Lung (tissue), 12 donors: ENCODE data around the gene ELAPOR1. TPM values are rescaled to one million over a fixed set of nuclear protein-coding genes. Genes with fewer than 3 reads are reported as not detected.
"Not testable (repeated sequence)": the region's sequence is repeated elsewhere in the genome, so short reads cannot be mapped to it uniquely, and the experiment has no call there.

ENCODE experiments used
- ATAC-seq: fragments of 200-7000 bp; cut with Tn5 transposase; one replicate; pipeline ENCODE4 v1.9.1; 2020; ENCODE audit warnings: moderate number of reproducible peaks; ENCODE audit not compliant: insufficient read depth, low FRiP score
- DNase-seq, 3 donors: peaks; one replicate each; pipeline ENCODE4 v3.0.0-alpha.2; 2013 to 2017
- H3K27ac ChIP-seq, 2 donors: one replicate each; pipeline ENCODE4 v1.5.1; 2013; ENCODE audit warnings: mild to moderate bottlenecking in 2 of 2, moderate library complexity in 2 of 2, control low read depth in 1 of 2, inconsistent platforms in 1 of 2, low read depth in 1 of 2, low read length in 1 of 2
- H3K27me3 ChIP-seq, 3 donors: one replicate each; pipeline ENCODE4 v1.5.1; 2013; ENCODE audit warnings: low read length in 2 of 3; ENCODE audit not compliant: control insufficient read depth in 3 of 3, insufficient read depth in 3 of 3
- H3K36me3 ChIP-seq, 4 donors: one replicate each; pipeline ENCODE4 v1.5.1; 2013; ENCODE audit warnings: low read length in 4 of 4, mild to moderate bottlenecking in 1 of 4, moderate library complexity in 1 of 4; ENCODE audit not compliant: control insufficient read depth in 4 of 4, insufficient read depth in 4 of 4
- H3K4me1 ChIP-seq, 5 donors: one replicate each; pipeline ENCODE4 v1.5.1; 2013; ENCODE audit warnings: low read length in 5 of 5, mild to moderate bottlenecking in 2 of 5, moderate library complexity in 1 of 5; ENCODE audit not compliant: control insufficient read depth in 5 of 5, insufficient read depth in 5 of 5
- H3K4me3 ChIP-seq: one replicate; pipeline ENCODE4 v1.5.1; 2013; ENCODE audit warnings: mild to moderate bottlenecking, control low read depth, moderate library complexity
- H3K9ac ChIP-seq, 2 donors: one replicate each; pipeline ENCODE4 v1.5.1; 2013; ENCODE audit warnings: low read length in 2 of 2, control low read depth in 1 of 2; ENCODE audit not compliant: insufficient read depth in 1 of 2
- H3K9me3 ChIP-seq, 4 donors: one replicate each; pipeline ENCODE4 v1.5.1; 2013; ENCODE audit warnings: low read length in 3 of 4, mild to moderate bottlenecking in 1 of 4, moderate library complexity in 1 of 4; ENCODE audit not compliant: control insufficient read depth in 4 of 4, insufficient read depth in 3 of 4
- WGBS, 2 donors: extraction: QIAGEN DNeasy Blood & Tissue Kit; methylation state at CpG; one replicate each; pipeline ENCODE4 v1.1.7; 2013; 5-methylcytosine and 5-hydroxymethylcytosine counted together
- polyA plus RNA-seq, 2 donors: library from polyadenylated mRNA; stranded (reverse); fragments of 200-250 nt; gene quantifications; one replicate each; pipeline ENCODE4 v1.2.1, GENCODE V29; 2013
- total RNA-seq, 2 donors: library from RNA; depleted of rRNA in 1 of 2; stranded (reverse); fragments of >200 nt in 1 of 2; gene quantifications; one replicate each; pipeline ENCODE4 v1.2.1, GENCODE V29; 2014 to 2021
- TF ChIP-seq, protein P1 (sequence below): IDR thresholded peaks from 2 replicates; pipeline ENCODE4 v1.5.1; 2012; ENCODE audit warnings: mild to moderate bottlenecking; ENCODE audit errors: control extremely low read depth, extremely low read depth
- donor health status: control.
- donor health status: control.
- donor health status: Bipolar disorder and iron deficiency.
- donor health status: healthy.
- donor health status: DM: yes; HTN: yes; CAD: no.

Gene ELAPOR1
- total and polyA plus RNA-seq, 4 donors: 3.3 to 25.0 (median 8.0) TPM

DNA sequence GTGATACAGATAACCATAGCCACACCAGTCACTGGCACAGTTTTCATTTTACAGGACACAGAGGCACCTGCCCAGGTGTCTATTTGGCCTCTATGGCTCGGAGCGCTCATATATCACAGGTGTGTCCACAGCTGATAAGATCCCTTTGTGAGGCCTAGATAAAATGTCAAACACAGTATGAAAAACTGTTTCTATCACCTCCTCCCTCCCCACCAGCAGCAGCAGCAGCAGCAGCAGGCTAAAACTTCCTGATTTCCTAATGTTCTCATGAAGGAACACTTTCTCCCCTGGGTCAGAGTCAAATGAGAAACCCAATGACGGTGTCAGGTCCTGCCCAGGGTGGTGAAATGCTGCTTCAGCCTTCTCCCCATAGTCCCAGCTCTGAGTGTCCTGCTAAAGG, 24.4 kb downstream of the ELAPOR1 start:
- TF ChIP-seq, protein P1, sequence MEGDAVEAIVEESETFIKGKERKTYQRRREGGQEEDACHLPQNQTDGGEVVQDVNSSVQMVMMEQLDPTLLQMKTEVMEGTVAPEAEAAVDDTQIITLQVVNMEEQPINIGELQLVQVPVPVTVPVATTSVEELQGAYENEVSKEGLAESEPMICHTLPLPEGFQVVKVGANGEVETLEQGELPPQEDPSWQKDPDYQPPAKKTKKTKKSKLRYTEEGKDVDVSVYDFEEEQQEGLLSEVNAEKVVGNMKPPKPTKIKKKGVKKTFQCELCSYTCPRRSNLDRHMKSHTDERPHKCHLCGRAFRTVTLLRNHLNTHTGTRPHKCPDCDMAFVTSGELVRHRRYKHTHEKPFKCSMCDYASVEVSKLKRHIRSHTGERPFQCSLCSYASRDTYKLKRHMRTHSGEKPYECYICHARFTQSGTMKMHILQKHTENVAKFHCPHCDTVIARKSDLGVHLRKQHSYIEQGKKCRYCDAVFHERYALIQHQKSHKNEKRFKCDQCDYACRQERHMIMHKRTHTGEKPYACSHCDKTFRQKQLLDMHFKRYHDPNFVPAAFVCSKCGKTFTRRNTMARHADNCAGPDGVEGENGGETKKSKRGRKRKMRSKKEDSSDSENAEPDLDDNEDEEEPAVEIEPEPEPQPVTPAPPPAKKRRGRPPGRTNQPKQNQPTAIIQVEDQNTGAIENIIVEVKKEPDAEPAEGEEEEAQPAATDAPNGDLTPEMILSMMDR: no peak
- no peak overlapping the region for H3K9ac ChIP-seq
- H3K9me3 ChIP-seq: no peaks in the 10 kb centered on the region
- H3K4me1 ChIP-seq: peaks cover 0 to 10% (median 5%) of the 10 kb centered on the region in 5 donors
- ATAC-seq: no peak
- H3K27me3 ChIP-seq: no peaks in the 10 kb centered on the region
- H3K27ac ChIP-seq: no peak overlapping the region
- no peaks in the 10 kb centered on the region for H3K36me3 ChIP-seq
- no peak for DNase-seq
- no peak overlapping the region for H3K4me3 ChIP-seq
- WGBS, 2 donors: 67 to 87% methylated on average over 3 of the region's 3 CpGs

DNA sequence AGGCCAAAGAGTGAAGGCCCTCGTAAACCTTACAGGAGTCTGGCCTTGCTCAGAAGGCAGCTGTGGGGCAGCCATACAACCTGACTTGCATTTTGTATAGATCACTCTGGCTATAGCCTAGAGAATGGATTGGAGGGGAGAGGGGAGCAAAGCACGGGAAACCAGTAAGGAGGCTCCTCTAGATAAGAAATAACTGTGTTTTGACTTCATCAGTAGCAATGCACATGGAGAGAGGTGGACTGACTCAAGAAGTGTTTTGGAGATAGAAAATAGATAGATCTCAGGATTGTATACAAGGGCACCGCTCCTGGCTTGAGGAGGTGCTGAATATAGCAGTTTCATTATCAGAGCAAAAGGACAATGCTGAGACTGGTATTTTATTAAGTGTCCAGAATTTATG, 26.5 kb downstream of the ELAPOR1 start:
- peaks cover 0 to 10% (median 0%) of the 10 kb centered on the region in 5 donors for H3K4me1 ChIP-seq
- no peak overlapping the region for H3K4me3 ChIP-seq
- H3K27ac ChIP-seq: no peak overlapping the region
- no peaks in the 10 kb centered on the region for H3K36me3 ChIP-seq
- ATAC-seq (no peak), DNase-seq (no peak)
- TF ChIP-seq, protein P1: no peak
- no peak overlapping the region for H3K9ac ChIP-seq
- no peaks in the 10 kb centered on the region for H3K27me3 ChIP-seq
- H3K9me3 ChIP-seq: no peaks in the 10 kb centered on the region
- WGBS, 2 donors: 76 to 93% methylated on average over 3 of the region's 3 CpGs

DNA sequence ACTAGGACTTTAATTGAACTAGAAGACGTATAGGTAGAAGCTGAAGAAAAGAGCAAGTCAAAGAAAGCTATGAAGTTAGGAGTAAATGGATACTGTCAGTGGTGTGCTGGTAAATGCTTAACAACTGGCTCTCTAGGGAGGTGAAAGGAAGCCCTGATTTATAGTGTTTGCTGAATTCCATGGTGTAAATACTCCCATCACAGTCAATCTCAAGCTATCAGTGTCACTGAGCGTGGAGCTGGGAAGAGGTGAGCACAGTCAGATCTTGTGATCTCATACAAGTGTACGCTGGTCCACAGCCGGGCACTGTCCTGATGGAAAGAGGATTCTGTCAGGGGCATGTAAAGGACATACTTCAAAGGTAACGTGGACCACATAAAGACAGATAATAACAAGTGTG, 28.3 kb downstream of the ELAPOR1 start:
- Histone ChIP-seq H3K36me3 (no peaks in the 10 kb centered on the region), H3K27ac (no peak overlapping the region), H3K27me3 (no peaks in the 10 kb centered on the region), H3K9me3 (no peaks in the 10 kb centered on the region), H3K4me1 (peaks cover 0 to 7% (median 0%) of the 10 kb centered on the region in 5 donors), H3K4me3 (no peak overlapping the region), H3K9ac (no peak overlapping the region)
- 92 to 93% methylated on average over 5 of the region's 5 CpGs for WGBS, 2 donors
- no peak for DNase-seq
- TF ChIP-seq, protein P1: no peak
- no peak for ATAC-seq

GRCh38 chr1:109142725-109143124, 28.8 kb downstream of the ELAPOR1 start:
- not testable (repeated sequence) for H3K27ac ChIP-seq, H3K36me3 ChIP-seq, H3K9ac ChIP-seq, H3K9me3 ChIP-seq, DNase-seq, H3K4me3 ChIP-seq, H3K4me1 ChIP-seq, H3K27me3 ChIP-seq, ATAC-seq
- 86 to 98% methylated on average over 6 of the region's 6 CpGs for WGBS, 2 donors
